ENCODE data around the gene ZNF823.

Gene ZNF823

GRCh38 chr19:11769995-11770394 is 31.2 kb upstream of the ZNF823 start:
- no peak for TF ChIP-seq CTCF (IDR thresholded peaks at IDR 0.05; ENCODE audit: insufficient read depth, missing control alignments)
- DNase-seq (ENCODE audit: insufficient read length, low spot score) = no peak
- no peak for FAIRE-seq

- TF ChIP-seq CTCF (IDR thresholded peaks at IDR 0.05; ENCODE audit: insufficient read depth, missing control alignments) = no peak
- FAIRE-seq (no peak), DNase-seq (ENCODE audit: insufficient read length, low spot score) (no peak)
Observed at GRCh38 chr19:11767633-11768133, 28.9 kb upstream of the ZNF823 start.

GRCh38 chr19:11766597-11767591 is 28.1 kb upstream of the ZNF823 start, which contains the start of gene ZNF441:
TSS of gene ZNF441 (plus strand) at chr19:11767000. CDS start at chr19:11767194, 194 bp downstream.
- FAIRE-seq (no peak), DNase-seq (ENCODE audit: insufficient read length, low spot score) (peak; percentile 56)
- TF ChIP-seq CTCF (IDR thresholded peaks at IDR 0.05; ENCODE audit: insufficient read depth, missing control alignments) = no peak

GRCh38 chr19:11763611-11764010 is 24.9 kb upstream of the ZNF823 start:
- TF ChIP-seq CTCF (IDR thresholded peaks at IDR 0.05; ENCODE audit: insufficient read depth, missing control alignments) = no peak
- FAIRE-seq (no peak), DNase-seq (ENCODE audit: insufficient read length, low spot score) (no peak)

- DNase-seq (ENCODE audit: insufficient read length, low spot score) = no peak
- TF ChIP-seq CTCF (IDR thresholded peaks at IDR 0.05; ENCODE audit: insufficient read depth, missing control alignments) = no peak
- no peak for FAIRE-seq
Observed at GRCh38 chr19:11763117-11763516, 24.4 kb upstream of the ZNF823 start.

GRCh38 chr19:11759805-11760204 is 21.1 kb upstream of the ZNF823 start:
- FAIRE-seq = no peak
- no peak for TF ChIP-seq CTCF (IDR thresholded peaks at IDR 0.05; ENCODE audit: insufficient read depth, missing control alignments)
- DNase-seq (ENCODE audit: insufficient read length, low spot score) = no peak

GRCh38 chr19:11756965-11757364 is 18.2 kb upstream of the ZNF823 start:
- DNase-seq (ENCODE audit: insufficient read length, low spot score) = no peak
- no peak for TF ChIP-seq CTCF (IDR thresholded peaks at IDR 0.05; ENCODE audit: insufficient read depth, missing control alignments)
- no peak for FAIRE-seq

Data from D721Med (cell line).